Prostate gland (tissue), 2 donors: ENCODE measurements around the gene WFDC9.
"Not testable (repeated sequence)": the region's sequence is repeated elsewhere in the genome, so short reads cannot be mapped to it uniquely, and the experiment has no call there.

Experiments used
- POLR2A ChIP-seq: fragments of 450-650 bp; IDR thresholded peaks from one replicate; pipeline ENCODE4 v1.6.1; 2016; ENCODE audit warnings: antibody characterized with exemption, mild to moderate bottlenecking
- POLR2AphosphoS5 ChIP-seq: sonication (generic); formaldehyde crosslinking; IDR thresholded peaks from one replicate; pipeline ENCODE4 v1.6.1; 2017; ENCODE audit warnings: antibody characterized with exemption
- TF ChIP-seq, protein P1 (sequence below), 4 experiments: fragments of 200-600 bp in 2 of 4; fragments of 450-650 bp in 2 of 4; sonication (generic) in 2 of 4; IDR thresholded peaks; 1 replicate in 3 of 4; 2 replicates in 1 of 4; pipeline ENCODE4 v1.5.1; 2016 to 2019; ENCODE audit warnings: antibody characterized with exemption in 4 of 4, mild to moderate bottlenecking in 2 of 4, moderate library complexity in 2 of 4

DNA sequence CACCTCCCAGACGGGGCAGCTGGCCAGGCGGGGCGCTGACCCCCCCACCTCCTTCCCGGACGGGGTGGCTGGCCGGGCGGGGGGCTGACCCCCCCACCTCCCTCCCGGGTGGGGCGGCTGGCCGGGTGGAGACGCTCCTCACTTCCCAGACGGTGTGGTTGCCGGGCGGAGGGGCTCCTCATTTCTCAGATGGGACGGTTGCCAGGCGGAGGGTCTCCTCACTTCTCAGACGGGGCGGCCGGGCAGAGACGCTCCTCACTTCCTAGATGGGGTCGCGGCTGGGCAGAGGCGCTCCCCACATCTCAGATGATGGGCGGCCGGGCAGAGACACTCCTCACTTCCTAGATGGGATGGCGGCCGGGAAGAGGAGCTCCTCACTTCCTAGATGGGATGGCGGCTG lies 14.8 kb upstream of the WFDC9 start:
- TF ChIP-seq, protein P1, sequence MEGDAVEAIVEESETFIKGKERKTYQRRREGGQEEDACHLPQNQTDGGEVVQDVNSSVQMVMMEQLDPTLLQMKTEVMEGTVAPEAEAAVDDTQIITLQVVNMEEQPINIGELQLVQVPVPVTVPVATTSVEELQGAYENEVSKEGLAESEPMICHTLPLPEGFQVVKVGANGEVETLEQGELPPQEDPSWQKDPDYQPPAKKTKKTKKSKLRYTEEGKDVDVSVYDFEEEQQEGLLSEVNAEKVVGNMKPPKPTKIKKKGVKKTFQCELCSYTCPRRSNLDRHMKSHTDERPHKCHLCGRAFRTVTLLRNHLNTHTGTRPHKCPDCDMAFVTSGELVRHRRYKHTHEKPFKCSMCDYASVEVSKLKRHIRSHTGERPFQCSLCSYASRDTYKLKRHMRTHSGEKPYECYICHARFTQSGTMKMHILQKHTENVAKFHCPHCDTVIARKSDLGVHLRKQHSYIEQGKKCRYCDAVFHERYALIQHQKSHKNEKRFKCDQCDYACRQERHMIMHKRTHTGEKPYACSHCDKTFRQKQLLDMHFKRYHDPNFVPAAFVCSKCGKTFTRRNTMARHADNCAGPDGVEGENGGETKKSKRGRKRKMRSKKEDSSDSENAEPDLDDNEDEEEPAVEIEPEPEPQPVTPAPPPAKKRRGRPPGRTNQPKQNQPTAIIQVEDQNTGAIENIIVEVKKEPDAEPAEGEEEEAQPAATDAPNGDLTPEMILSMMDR (IDR thresholded peaks at IDR 0.05) = not testable (repeated sequence)
- TF ChIP-seq POLR2A, POLR2AphosphoS5: not testable (repeated sequence)
